LoVo (cell line): Measurements from ENCODE around the gene TENT4A.

Experiments
- DNase-seq: peaks from one replicate; pipeline ENCODE4 v3.0.0-alpha.2; 2016; ENCODE audit warnings: low spot score

Gene TENT4A

DNA sequence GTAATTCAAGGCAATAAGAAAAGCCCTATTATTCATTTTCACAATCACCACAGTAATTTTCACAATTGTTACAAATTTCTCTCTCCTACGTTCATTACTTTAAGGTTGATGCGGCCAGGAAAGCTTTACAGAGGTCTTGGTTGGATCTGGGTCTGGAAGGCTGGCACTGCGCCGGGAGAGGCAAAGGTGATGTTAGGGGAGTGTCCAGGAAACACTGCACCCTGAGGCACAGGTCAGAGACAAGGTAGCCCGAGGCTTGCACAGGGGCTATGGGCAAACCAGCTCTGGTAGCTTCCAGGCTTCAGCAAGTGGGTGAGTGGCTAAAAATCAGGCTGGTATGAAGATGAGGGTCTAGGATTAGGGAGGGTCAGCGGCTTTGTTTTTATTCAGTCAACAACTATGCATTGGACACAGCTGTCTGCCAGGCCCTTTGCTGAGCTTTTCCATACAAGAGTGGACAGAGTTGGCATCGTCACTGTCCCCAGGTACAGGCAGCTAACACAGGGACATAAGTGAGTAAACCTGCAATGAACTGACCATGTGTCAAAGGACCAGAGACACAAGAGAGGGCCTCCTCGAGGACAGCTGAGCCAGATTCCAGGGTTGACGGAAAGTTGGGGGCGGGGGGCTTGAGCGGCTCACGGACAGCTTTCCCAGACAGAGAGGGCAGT is 12.4 kb upstream of the TENT4A start:
- DNase-seq = no peak

- no peak for DNase-seq
Measured at GRCh38 chr5:6701491-6701890, 11.7 kb upstream of the TENT4A start.

DNA sequence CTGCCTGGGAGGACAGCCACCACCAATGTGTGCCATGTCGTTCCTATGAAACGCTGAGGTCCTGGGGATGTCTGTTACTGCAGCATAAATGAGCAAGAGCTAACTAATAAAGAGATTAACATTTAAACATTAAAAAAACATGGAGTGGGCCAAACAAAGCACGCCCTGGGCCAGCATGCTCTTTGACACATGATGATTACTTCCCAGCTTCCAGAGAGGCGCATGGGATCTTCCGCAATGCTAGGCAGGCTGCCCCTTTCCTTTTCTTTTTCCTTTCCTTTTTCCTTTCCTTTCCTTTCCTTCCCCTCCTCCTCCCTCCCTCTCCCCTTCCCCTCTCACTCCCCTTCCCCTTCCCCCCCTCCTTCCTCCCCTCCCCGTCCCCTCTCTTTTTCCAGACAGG is 10.6 kb upstream of the TENT4A start:
- DNase-seq = no peak

- DNase-seq = no peak
Measured at GRCh38 chr5:6703806-6704205, 9.4 kb upstream of the TENT4A start.

- DNase-seq = peak; percentile 68
Measured at GRCh38 chr5:6704361-6704851, 8.8 kb upstream of the TENT4A start.

DNA sequence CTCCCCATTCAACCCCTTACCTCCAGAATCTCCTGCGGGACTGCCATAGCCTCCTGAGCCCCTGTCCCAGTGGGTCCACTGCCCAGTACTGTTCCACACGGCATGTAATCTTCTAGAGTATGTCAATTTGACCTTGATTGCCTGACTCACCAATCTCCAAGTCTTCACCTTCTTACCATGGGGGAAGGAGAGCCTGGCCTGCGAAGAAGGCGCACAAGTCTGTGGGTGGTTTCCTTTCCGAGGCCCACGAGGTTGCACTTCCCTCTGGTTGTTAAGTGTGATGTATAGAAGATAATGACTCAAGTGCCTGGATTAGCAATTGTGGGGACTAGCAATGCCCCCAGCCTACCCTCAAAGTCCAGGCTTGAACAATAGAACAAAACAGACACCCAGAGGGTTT is 8.1 kb upstream of the TENT4A start:
- DNase-seq = no peak

- no peak for DNase-seq
Measured at GRCh38 chr5:6705959-6706358, 7.3 kb upstream of the TENT4A start.

DNA sequence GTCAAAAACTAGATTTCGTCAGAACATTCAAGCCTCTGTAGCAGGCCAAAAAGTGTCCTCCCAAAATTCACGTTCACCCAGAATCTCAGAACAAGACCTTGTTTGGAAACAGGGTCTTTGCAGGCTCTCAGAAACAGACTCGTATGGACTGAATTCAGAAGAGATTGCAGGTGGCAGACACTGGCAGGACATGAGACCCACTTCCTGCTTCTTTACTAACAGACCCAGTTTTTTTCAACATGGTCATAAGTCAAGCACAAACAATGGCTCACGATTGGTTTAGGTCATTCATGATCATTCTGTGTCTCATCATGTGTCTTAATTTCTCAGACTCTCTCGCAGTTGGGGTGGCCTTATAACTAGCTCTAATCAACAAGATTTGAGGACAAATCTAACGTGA is 5.4 kb upstream of the TENT4A start:
- no peak for DNase-seq

GRCh38 chr5:6708814-6709213 is 4.4 kb upstream of the TENT4A start:
- DNase-seq = no peak

DNA sequence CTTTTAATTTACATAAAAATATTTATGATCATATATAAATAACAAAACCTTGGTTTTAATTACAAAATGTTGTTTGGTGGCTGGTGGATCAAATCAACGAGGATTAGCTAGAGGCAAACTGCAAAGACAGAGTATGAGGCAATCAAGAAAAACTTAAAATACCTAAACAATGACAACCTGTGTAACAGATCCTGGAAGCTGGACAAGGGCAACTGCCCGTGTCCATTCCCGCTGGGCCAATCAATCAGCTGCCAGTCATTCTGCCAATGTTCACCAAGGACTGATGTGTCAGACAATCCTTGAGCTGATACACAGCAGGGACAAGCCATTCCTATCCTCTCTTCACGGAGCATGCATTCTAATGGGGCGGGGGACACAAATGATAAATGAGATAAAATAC is 3.2 kb upstream of the TENT4A start:
- no peak for DNase-seq

DNA sequence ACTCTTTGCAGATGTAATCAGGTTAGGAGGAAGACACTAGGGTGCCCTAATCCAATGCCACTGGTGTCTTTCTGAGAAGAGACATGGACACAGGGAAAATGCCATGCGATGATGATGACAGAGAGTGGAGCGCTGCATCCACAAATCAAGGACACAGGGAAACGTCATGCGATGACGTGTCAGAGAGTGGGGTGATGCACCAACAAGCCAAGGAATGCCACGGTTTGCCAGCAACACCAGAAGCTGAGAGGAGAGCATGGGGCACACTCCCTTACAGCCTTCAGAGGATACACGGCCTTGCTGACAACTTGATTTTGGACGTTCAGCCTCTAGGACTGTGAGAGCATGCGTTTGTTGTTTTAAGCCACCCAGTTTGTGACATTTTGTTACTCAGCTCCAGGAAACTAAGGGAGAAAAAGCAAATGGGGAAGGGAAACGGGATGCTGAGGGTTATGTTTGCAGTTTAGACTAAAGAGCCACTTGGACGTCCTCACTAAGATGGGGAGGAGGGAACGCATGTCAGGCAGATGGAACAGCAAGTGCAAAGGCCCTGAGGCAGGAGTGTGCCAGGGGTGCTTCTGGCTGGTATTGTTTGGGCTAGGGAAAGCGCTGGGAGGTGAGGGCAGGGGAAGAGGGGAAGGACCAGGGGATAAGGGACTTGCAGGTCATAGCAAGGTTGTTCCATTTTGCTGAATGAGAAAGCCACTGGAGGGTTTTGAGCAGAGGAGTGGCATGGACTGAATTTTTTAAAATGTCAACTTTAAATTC is 2.5 kb upstream of the TENT4A start:
- DNase-seq = no peak

- DNase-seq = no peak
Measured at GRCh38 chr5:6711409-6712141, 1.7 kb upstream of the TENT4A start.

- peak; percentile 71 for DNase-seq
Measured at GRCh38 chr5:6712142-6712576, 1.1 kb upstream of the TENT4A start.

DNA sequence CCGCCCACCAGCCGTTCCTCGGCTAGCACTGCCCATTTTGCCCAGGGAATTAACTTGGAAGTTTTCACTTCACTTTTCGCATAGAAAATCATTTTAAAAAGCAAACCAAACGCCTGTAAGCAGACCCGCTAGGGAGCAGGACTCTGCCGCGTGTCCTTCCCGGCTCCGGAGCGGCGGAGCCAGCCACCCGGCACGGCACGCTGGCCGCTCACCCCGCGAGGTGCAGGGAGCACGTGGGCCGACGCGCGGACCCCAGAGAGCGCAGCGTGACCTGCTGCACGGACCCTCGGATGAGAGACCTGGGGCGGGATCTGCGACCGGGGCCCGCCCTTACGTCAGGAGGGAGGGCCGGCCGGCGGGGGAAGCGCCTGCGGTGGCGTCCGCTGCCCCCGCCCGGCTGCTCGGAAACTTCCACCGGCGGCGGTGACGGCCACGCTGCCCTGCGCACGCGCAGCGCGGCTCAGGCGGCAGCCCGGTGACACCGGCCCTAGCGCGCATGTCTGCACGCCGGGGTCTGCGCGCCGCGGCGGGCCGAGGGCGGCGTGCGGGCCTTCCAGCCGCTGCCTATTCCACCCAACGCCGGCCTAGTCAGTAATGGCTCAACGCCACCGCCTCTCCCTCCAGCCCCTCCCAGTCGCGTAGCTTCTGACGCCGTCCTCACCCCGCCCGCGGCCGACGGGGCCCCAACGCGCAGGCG is 507 bp upstream of the TENT4A start:
- DNase-seq = peak; percentile 99

DNA sequence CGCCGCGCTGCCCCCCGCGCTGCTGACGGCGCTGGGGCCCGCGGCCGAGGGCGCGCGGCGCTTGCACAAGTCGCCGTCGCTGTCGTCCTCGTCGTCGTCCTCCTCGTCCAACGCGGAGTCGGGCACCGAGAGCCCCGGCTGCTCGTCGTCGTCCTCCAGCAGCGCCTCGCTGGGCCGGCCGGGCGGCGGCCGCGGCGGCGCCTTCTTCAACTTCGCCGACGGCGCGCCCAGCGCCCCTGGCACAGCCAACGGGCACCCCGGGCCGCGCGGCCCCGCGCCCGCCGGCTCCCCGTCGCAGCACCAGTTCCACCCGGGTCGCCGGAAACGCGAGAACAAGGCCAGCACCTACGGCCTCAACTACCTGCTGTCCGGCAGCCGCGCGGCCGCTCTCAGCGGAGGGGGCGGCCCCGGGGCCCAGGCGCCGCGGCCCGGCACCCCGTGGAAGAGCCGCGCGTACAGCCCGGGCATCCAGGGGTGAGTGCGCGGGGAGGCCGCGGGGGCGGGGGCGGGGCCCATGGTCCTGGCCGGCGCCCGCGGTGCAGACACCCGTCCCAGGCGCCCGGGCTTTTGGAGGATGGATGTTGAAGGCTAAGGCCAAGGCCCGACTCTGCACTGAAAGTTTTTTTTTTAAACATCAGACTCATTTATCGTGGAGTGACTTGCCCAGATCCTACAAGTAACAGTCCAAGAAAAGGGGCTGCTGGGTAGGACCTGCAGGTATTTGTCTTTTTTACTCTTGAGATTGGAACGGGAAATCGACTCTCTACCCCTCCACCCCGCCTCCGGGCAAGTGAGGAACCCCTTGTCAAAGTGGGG is 1.2 kb downstream of the TENT4A start:
- no peak for DNase-seq

GRCh38 chr5:6715271-6715670 is 2.0 kb downstream of the TENT4A start:
- DNase-seq = no peak

DNA sequence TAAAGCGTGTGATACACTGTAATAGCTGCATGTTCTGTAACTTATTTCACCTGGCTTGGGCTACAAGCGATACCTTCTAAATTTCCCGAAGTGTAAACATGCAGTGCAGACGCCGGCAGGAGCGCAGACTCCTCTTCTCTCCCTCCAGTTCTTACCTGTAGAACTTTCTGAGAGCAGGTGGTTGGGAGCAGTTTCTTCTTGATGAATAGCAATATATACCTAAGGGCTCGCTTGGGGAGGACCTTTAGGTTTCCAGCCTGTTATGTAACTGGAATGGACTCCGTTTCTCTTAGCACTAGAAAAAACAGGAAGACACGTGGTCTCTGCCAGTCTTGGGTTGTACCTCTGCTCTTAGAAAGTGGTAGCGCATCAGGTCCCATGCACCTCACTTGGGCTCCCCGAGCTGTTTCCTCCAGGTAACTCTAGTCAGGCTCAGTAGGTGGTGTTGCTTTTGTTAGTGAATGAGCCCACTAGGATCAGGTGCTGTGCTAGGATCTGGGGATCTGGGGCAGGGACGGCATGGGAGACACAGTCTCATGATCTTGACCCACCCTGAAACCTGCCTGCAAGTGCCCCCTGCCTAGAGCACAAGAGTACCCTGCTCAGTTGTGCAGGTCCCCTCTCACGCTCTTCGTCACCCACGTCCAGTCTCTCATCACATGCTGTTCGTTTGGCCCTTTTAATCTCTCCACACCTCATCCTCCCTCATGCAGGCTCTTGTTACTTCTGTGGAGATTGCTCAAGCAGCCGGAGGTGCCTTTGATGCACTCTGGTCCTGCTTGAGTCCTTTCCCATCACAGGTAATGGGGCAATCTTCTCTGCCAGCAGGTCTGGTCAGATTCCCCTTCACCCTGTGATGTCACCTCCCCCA is 2.8 kb downstream of the TENT4A start:
- DNase-seq = no peak

- DNase-seq = no peak
Measured at GRCh38 chr5:6716629-6717149, 3.5 kb downstream of the TENT4A start.

GRCh38 chr5:6717247-6717646 is 4.0 kb downstream of the TENT4A start:
- no peak for DNase-seq

DNA sequence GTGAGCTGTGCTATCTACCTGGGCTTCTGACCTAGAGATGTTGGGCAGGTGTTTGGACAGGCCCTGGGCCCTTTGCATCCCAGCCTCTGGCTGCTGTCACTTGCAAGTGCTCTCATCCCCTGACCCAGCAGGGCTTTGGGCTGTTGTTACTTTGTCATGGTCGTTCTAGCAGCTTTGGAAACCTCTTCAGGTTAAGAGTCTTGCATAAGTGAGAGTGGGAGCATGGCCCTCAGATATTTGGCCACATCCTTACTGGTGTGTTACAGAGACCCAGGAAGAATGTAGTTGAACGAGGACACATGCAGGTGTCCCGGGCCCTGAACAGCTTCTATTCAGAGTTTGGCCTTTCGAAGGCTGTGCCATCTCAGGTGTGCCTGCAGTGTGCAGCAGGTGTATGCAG is 4.5 kb downstream of the TENT4A start:
- no peak for DNase-seq
